ENCODE results near the gene ABCB11.

ABCB11 gene

GRCh38 chr2:168974428-168974827 lies 56.7 kb downstream of the ABCB11 start:
- no peak for DNase-seq (ENCODE audit: low spot score)

GRCh38 chr2:168971261-168971660 lies 59.9 kb downstream of the ABCB11 start:
- DNase-seq (ENCODE audit: low spot score), result no peak

- DNase-seq (ENCODE audit: low spot score), result no peak
These were observed 60.4 kb downstream of the ABCB11 start for GRCh38 chr2:168970711-168971233.

- DNase-seq (ENCODE audit: low spot score), result no peak
These were observed 61.3 kb downstream of the ABCB11 start for GRCh38 chr2:168969865-168970264.

GRCh38 chr2:168968342-168968741 lies 62.8 kb downstream of the ABCB11 start:
- no peak for DNase-seq (ENCODE audit: low spot score)

- no peak for DNase-seq (ENCODE audit: low spot score)
These were observed 66.8 kb downstream of the ABCB11 start for GRCh38 chr2:168964251-168964807.

GRCh38 chr2:168962636-168963035 lies 68.5 kb downstream of the ABCB11 start:
- no peak for DNase-seq (ENCODE audit: low spot score)

GRCh38 chr2:168961450-168962229 lies 69.5 kb downstream of the ABCB11 start:
- peak; percentile 17 for DNase-seq (ENCODE audit: low spot score)

GRCh38 chr2:168956392-168956791 lies 74.7 kb downstream of the ABCB11 start:
- DNase-seq (ENCODE audit: low spot score), result no peak

- no peak for DNase-seq (ENCODE audit: low spot score)
These were observed 75.8 kb downstream of the ABCB11 start for GRCh38 chr2:168955321-168955720.

GRCh38 chr2:168954256-168954655 lies 76.9 kb downstream of the ABCB11 start:
- DNase-seq (ENCODE audit: low spot score), result no peak

GRCh38 chr2:168952424-168952823 lies 78.7 kb downstream of the ABCB11 start:
- no peak for DNase-seq (ENCODE audit: low spot score)

- no peak for DNase-seq (ENCODE audit: low spot score)
These were observed 79.3 kb downstream of the ABCB11 start for GRCh38 chr2:168951871-168952270.

- no peak for DNase-seq (ENCODE audit: low spot score)
These were observed 81.8 kb downstream of the ABCB11 start for GRCh38 chr2:168949324-168949723.

GRCh38 chr2:168948621-168949212 lies 82.4 kb downstream of the ABCB11 start:
- DNase-seq (ENCODE audit: low spot score), result peak; percentile 16

GRCh38 chr2:168945508-168945907 lies 85.6 kb downstream of the ABCB11 start:
- DNase-seq (ENCODE audit: low spot score), result no peak

GRCh38 chr2:168944065-168944464 lies 87.1 kb downstream of the ABCB11 start:
- DNase-seq (ENCODE audit: low spot score), result no peak

GRCh38 chr2:168941297-168941696 lies 89.8 kb downstream of the ABCB11 start:
- no peak for DNase-seq (ENCODE audit: low spot score)

GRCh38 chr2:168939918-168940317 lies 91.2 kb downstream of the ABCB11 start:
- DNase-seq (ENCODE audit: low spot score), result no peak

GRCh38 chr2:168939061-168939460 lies 92.1 kb downstream of the ABCB11 start:
- no peak for DNase-seq (ENCODE audit: low spot score)

GRCh38 chr2:168935810-168936581 lies 95.1 kb downstream of the ABCB11 start:
- DNase-seq (ENCODE audit: low spot score), result no peak

GRCh38 chr2:168934826-168935225 lies 96.3 kb downstream of the ABCB11 start:
- DNase-seq (ENCODE audit: low spot score), result no peak

All from HuH-7 (cell line).